ENCODE data around the gene LRRC14B. TPM values are rescaled to one million over a fixed set of nuclear protein-coding genes. Genes with fewer than 3 reads are reported as not detected.

Gene LRRC14B
- total and polyA plus RNA-seq, 2 experiments from 2014 or later = not detected

DNA sequence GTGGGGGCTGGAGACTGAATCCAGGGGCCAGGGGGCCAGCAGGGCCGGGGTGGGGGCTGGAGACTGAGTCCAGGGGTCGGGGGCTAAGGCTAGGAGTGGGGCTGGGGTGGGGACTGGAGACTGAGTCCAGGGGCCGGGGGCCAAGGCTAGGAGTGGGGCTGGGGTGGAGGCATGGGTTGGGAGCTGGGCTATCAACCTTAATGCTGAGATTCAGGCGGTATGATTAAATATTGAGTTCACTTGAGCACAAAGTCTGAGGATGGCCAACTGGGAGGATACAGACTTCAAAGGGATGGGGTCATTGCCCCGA lies 17.0 kb upstream of the LRRC14B start:
- Histone ChIP-seq H3K4me2 (ENCODE audit: unreplicated experiment) (no peak overlapping the region), H3K4me1 (ENCODE audit: insufficient read depth) (peaks cover 1% of the 10 kb centered on the region; the same call in 1 of the 2 replicates), H3K9ac (no peak overlapping the region), H3F3A (ENCODE audit: insufficient read depth) (peaks cover 1% of the 10 kb centered on the region; the same call in 1 of the 2 replicates), H3K27me3 (replicated peaks; ENCODE audit: insufficient read depth) (peaks cover 14% of the 10 kb centered on the region), H3K9me3 (ENCODE audit: low read depth) (no peaks in the 10 kb centered on the region), H3K36me3 (ENCODE audit: low read depth) (no peaks in the 10 kb centered on the region), H4K20me1 (ENCODE audit: insufficient read depth) (no peaks in the 10 kb centered on the region), H3K4me3 (no peak overlapping the region), H3K9me2 (ENCODE audit: insufficient read depth) (no peaks in the 10 kb centered on the region), H3K27ac (no peak overlapping the region), H2AFZ (no peak overlapping the region), H3K79me2 (ENCODE audit: insufficient read depth) (no peaks in the 10 kb centered on the region)
- no peak for DNase-seq
- in situ Hi-C loops (cut with MboI) = no loop called here
- TF ChIP-seq EZH2 (IDR thresholded peaks at IDR 0.05; ENCODE audit: insufficient read depth, poor library complexity, severe bottlenecking) (no peak), EZH2phosphoT487 (IDR thresholded peaks at IDR 0.05; ENCODE audit: insufficient read depth, low read depth) (no peak)
- 55 to 77% methylated on average over 2 to 5 of the region's 5 CpGs for WGBS, 2 experiments (ENCODE audit: low coverage in 1 of 2, low lambda C conversion rate in 2 of 2, missing lambda C conversion rate in 2 of 2)

DNA sequence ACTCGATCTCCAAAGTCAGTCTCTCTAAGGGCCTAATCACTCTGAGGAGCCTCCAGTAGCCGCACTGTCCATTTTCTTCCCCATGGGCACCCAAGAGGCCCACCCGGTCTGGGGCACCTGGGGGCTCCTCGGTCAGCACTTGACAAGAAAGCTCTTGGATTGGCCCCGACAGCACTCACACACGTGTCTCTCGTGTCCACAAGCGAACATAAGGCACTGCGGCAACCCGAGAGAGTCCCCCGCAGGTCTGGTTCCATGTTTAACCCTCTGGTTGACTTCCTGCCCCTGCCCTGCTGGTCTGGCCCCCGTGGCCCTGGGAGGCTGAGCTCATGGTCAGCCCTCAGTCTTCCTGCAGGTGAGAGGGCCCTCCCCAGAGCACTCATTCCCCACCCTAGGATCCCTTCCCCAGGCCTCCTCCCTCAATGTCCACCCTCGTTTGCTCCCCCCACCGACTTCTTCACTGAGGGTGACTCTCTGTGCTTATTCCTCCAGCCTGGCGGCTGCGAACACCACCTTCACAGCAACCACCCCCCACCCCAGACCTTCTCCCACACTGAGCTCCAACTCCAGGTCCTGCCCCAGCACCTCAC lies 16.3 kb upstream of the LRRC14B start:
- no peaks in the 10 kb centered on the region for H3K4me1 ChIP-seq (ENCODE audit: insufficient read depth)
- WGBS, 2 experiments (ENCODE audit: low coverage in 1 of 2, low lambda C conversion rate in 2 of 2, missing lambda C conversion rate in 2 of 2) = 69 to 77% methylated on average over 15 to 16 of the region's 16 CpGs
- in situ Hi-C loops (cut with MboI) = no loop called here
- H4K20me1 ChIP-seq (ENCODE audit: insufficient read depth) = no peaks in the 10 kb centered on the region
- H3K4me2 ChIP-seq (ENCODE audit: unreplicated experiment) = no peak overlapping the region
- H3K27me3 ChIP-seq (replicated peaks; ENCODE audit: insufficient read depth) = peaks cover 14% of the 10 kb centered on the region
- TF ChIP-seq EZH2 (IDR thresholded peaks at IDR 0.05; ENCODE audit: insufficient read depth, poor library complexity, severe bottlenecking) = no peak
- no peak for TF ChIP-seq EZH2phosphoT487 (IDR thresholded peaks at IDR 0.05; ENCODE audit: insufficient read depth, low read depth)
- H3K9me3 ChIP-seq (ENCODE audit: low read depth) = no peaks in the 10 kb centered on the region
- H3F3A ChIP-seq (ENCODE audit: insufficient read depth) = no peaks in the 10 kb centered on the region
- H3K27ac ChIP-seq = no peak overlapping the region
- DNase-seq = no peak
- H3K4me3 ChIP-seq = no peak overlapping the region
- no peak overlapping the region for H2AFZ ChIP-seq
- H3K9me2 ChIP-seq (ENCODE audit: insufficient read depth) = no peaks in the 10 kb centered on the region
- no peak overlapping the region for H3K9ac ChIP-seq
- no peaks in the 10 kb centered on the region for H3K79me2 ChIP-seq (ENCODE audit: insufficient read depth)
- H3K36me3 ChIP-seq (ENCODE audit: low read depth) = no peaks in the 10 kb centered on the region

DNA sequence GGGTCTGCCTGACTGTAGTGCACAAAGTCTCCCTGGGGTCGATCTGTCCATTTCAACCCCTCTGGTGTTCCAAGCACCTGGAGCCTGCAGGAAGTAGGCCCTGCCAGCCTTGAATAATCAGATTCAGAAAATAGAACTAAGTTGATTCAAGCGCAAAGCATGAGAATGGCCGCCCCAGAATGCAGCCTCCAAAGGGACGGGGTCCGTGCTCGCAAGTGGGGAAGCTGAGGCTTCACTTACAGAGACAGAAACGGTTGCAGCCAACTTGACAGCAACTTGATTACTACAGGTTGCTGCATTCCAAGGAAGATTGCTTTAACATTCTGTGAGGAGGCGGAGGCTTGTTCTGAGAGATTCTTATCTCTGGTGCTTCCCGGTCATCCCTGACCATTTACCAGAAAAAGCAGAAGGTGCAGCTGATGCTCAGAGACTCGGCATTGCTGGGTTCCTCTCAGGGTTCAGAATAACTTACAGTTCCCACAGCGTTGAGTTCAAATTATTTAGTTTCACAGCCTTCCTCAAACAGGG lies 14.9 kb upstream of the LRRC14B start:
- Histone ChIP-seq H3K9me2 (ENCODE audit: insufficient read depth) (no peaks in the 10 kb centered on the region), H3K4me2 (ENCODE audit: unreplicated experiment) (no peak overlapping the region), H3F3A (ENCODE audit: insufficient read depth) (no peaks in the 10 kb centered on the region), H3K79me2 (ENCODE audit: insufficient read depth) (no peaks in the 10 kb centered on the region), H3K4me1 (ENCODE audit: insufficient read depth) (no peaks in the 10 kb centered on the region), H3K9me3 (ENCODE audit: low read depth) (no peaks in the 10 kb centered on the region), H3K36me3 (ENCODE audit: low read depth) (no peaks in the 10 kb centered on the region), H2AFZ (no peak overlapping the region), H3K9ac (no peak overlapping the region), H3K4me3 (no peak overlapping the region), H3K27me3 (replicated peaks; ENCODE audit: insufficient read depth) (peaks cover 14% of the 10 kb centered on the region), H3K27ac (no peak overlapping the region), H4K20me1 (ENCODE audit: insufficient read depth) (no peaks in the 10 kb centered on the region)
- in situ Hi-C loops (cut with MboI) = no loop called here
- no peak for TF ChIP-seq EZH2 (IDR thresholded peaks at IDR 0.05; ENCODE audit: insufficient read depth, poor library complexity, severe bottlenecking)
- no peak for TF ChIP-seq EZH2phosphoT487 (IDR thresholded peaks at IDR 0.05; ENCODE audit: insufficient read depth, low read depth)
- DNase-seq = no peak
- WGBS, 2 experiments (ENCODE audit: low coverage in 1 of 2, low lambda C conversion rate in 2 of 2, missing lambda C conversion rate in 2 of 2) = 65 to 66% methylated on average over 11 of the region's 11 CpGs

DNA sequence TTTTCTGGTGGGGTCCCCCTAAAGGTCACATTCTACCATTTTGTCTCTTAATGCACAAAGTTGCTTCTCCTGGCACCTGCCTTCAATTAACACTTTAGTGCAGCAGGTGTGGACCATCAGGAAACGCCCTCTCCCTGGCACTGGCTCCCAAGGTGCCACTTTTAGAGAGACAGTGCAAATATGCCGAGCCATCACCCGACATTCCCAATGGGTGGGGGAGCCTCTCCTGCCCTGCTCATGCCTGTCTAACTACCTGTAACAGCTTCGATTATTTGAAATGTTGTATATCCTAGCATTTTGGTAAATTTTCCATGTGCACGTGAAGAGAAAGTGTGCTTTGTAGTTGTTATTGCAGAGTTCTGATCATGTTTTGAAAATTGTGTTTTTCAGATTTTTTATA lies 13.2 kb upstream of the LRRC14B start:
- Histone ChIP-seq H3K27ac (no peak overlapping the region), H3K4me2 (ENCODE audit: unreplicated experiment) (no peak overlapping the region), H3K9ac (no peak overlapping the region), H3K4me1 (ENCODE audit: insufficient read depth) (no peaks in the 10 kb centered on the region), H2AFZ (no peak overlapping the region), H3K4me3 (no peak overlapping the region), H4K20me1 (ENCODE audit: insufficient read depth) (no peaks in the 10 kb centered on the region), H3K27me3 (replicated peaks; ENCODE audit: insufficient read depth) (peaks cover 9% of the 10 kb centered on the region; the same call in 1 of the 2 replicates), H3F3A (ENCODE audit: insufficient read depth) (no peaks in the 10 kb centered on the region), H3K36me3 (ENCODE audit: low read depth) (no peaks in the 10 kb centered on the region), H3K79me2 (ENCODE audit: insufficient read depth) (no peaks in the 10 kb centered on the region), H3K9me2 (ENCODE audit: insufficient read depth) (no peaks in the 10 kb centered on the region), H3K9me3 (ENCODE audit: low read depth) (no peaks in the 10 kb centered on the region)
- whole genome bisulfite sequencing, 2 experiments (ENCODE audit: low coverage in 1 of 2, low lambda C conversion rate in 2 of 2, missing lambda C conversion rate in 2 of 2) = 38 to 43% methylated on average over 5 of the region's 5 CpGs
- in situ Hi-C loops (cut with MboI) = no loop called here
- DNase-seq = no peak
- TF ChIP-seq EZH2phosphoT487 (IDR thresholded peaks at IDR 0.05; ENCODE audit: insufficient read depth, low read depth) (no peak), EZH2 (IDR thresholded peaks at IDR 0.05; ENCODE audit: insufficient read depth, poor library complexity, severe bottlenecking) (no peak)
